ENCODE data around the gene PPP2R2D.

The PPP2R2D gene

GRCh38 chr10:131954356-131954965 is 53.7 kb downstream of the PPP2R2D start:
- Histone ChIP-seq H3K27ac (no peak overlapping the region), H3K4me3 (no peak overlapping the region)
- DNase-seq (ENCODE audit: low spot score): no peak
- no peak for TF ChIP-seq CTCF (IDR thresholded peaks at IDR 0.05)

- DNase-seq (ENCODE audit: low spot score): no peak
- Histone ChIP-seq H3K4me3 (no peak overlapping the region), H3K27ac (no peak overlapping the region)
- TF ChIP-seq CTCF (IDR thresholded peaks at IDR 0.05): no peak
Observed at GRCh38 chr10:131955591-131956340, 55.0 kb downstream of the PPP2R2D start.

GRCh38 chr10:131959841-131960240 is 59.0 kb downstream of the PPP2R2D start:
- Histone ChIP-seq H3K4me3 (no peak overlapping the region), H3K27ac (no peak overlapping the region)
- DNase-seq (ENCODE audit: low spot score): no peak
- TF ChIP-seq CTCF (IDR thresholded peaks at IDR 0.05): no peak

- H3K27ac ChIP-seq: no peak overlapping the region
- no peak overlapping the region for H3K4me3 ChIP-seq
- DNase-seq (ENCODE audit: low spot score): no peak
- TF ChIP-seq CTCF (IDR thresholded peaks at IDR 0.05): no peak
Observed at GRCh38 chr10:131960631-131961046, 59.8 kb downstream of the PPP2R2D start.

GRCh38 chr10:131961047-131961776 is 60.4 kb downstream of the PPP2R2D start:
- no peak for TF ChIP-seq CTCF (IDR thresholded peaks at IDR 0.05)
- no peak overlapping the region for H3K27ac ChIP-seq
- no peak for DNase-seq (ENCODE audit: low spot score)
- no peak overlapping the region for H3K4me3 ChIP-seq

- H3K4me3 ChIP-seq: no peak overlapping the region
- no peak for DNase-seq (ENCODE audit: low spot score)
- TF ChIP-seq CTCF (IDR thresholded peaks at IDR 0.05): no peak
- H3K27ac ChIP-seq: no peak overlapping the region
Observed at GRCh38 chr10:131961777-131962662, 61.2 kb downstream of the PPP2R2D start.
